Duodenal mucosa (tissue), 2 donors: ENCODE results near the gene KCNIP1.

Experiments used
- H3K27ac ChIP-seq: one replicate; pipeline ENCODE4 v1.7.0; 2013; ENCODE audit warnings: low read depth, low read length
- H3K27me3 ChIP-seq, 2 donors: one replicate each; pipeline ENCODE4 v1.7.0; 2013; ENCODE audit warnings: low read length in 2 of 2, control low read depth in 1 of 2; ENCODE audit not compliant: insufficient read depth in 2 of 2, control insufficient read depth in 1 of 2
- H3K36me3 ChIP-seq, 2 donors: one replicate each; pipeline ENCODE4 v1.7.0; 2013; ENCODE audit warnings: low read length in 2 of 2, control low read depth in 1 of 2; ENCODE audit not compliant: insufficient read depth in 2 of 2, control insufficient read depth in 1 of 2
- H3K4me1 ChIP-seq, 2 donors: one replicate each; pipeline ENCODE4 v1.7.0; 2013; ENCODE audit warnings: low read length in 2 of 2, control low read depth in 1 of 2; ENCODE audit not compliant: insufficient read depth in 2 of 2, control insufficient read depth in 1 of 2
- H3K4me3 ChIP-seq, 2 donors: one replicate each; pipeline ENCODE4 v1.7.0; 2013; ENCODE audit warnings: low read length in 2 of 2, low read depth in 1 of 2
- H3K9ac ChIP-seq, 2 donors: one replicate each; pipeline ENCODE4 v1.7.0; 2013; ENCODE audit warnings: low read length in 2 of 2, low read depth in 1 of 2
- H3K9me3 ChIP-seq, 2 donors: one replicate each; pipeline ENCODE4 v1.7.0; 2013; ENCODE audit warnings: low read length in 2 of 2, control low read depth in 1 of 2; ENCODE audit not compliant: control insufficient read depth in 1 of 2

The KCNIP1 gene

GRCh38 chr5:170622933-170623332 lies 119.1 kb downstream of the KCNIP1 start:
- Histone ChIP-seq H3K27me3 (no peaks in the 10 kb centered on the region), H3K36me3 (no peaks in the 10 kb centered on the region), H3K27ac (no peak overlapping the region), H3K4me3 (no peak overlapping the region), H3K9me3 (no peaks in the 10 kb centered on the region), H3K9ac (no peak overlapping the region), H3K4me1 (no peaks in the 10 kb centered on the region)

GRCh38 chr5:170623576-170624181 lies 119.9 kb downstream of the KCNIP1 start:
- Histone ChIP-seq H3K27ac (no peak overlapping the region), H3K9me3 (no peaks in the 10 kb centered on the region), H3K36me3 (no peaks in the 10 kb centered on the region), H3K9ac (no peak overlapping the region), H3K27me3 (no peaks in the 10 kb centered on the region), H3K4me3 (no peak overlapping the region), H3K4me1 (no peaks in the 10 kb centered on the region)

DNA sequence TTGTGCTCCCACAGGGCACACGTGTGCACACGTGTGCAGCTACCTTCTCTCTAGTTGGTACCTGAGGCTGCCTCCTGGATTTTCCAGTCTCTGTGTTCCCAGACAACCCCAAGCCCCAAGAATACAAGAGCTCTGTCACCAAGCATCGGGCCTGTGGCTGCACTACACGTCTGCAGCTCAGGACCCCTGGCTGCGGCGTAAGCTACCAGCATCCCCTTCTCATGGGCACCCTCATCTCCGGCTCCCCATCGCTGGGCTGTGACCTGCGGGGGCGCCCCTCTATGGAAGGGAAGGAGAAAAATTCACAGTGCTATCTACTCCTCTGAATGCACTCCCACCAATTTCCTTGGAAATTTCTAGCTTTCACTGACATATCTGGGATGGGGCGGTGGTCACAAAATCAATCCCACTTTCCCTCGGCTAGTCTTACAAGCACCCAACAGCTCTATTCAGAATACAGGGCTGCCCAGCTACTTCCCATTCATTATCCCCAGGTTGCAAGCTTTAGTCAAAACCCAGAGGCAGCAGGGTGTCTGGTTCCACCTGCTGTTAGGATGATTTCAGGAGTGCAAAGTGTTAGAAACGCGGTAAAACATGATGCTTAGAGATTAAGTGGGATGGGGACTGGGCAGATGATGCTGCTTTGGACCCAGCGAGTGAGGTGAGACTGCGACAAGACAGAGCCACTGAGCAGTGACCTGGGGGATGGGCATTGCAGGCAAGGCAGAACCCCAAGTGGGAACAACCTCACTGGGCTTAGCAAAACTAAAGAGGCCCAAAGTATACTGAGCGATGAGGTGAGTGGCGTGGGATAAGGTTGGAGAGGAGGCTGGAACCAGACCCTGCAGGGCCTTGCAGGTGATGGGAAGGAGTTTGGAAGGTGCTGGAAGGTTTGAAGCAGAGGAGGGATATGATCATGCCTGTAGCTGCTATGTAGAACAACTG lies 121.7 kb downstream of the KCNIP1 start:
- no peaks in the 10 kb centered on the region for H3K27me3 ChIP-seq
- no peak overlapping the region for H3K27ac ChIP-seq
- no peaks in the 10 kb centered on the region for H3K9me3 ChIP-seq
- no peaks in the 10 kb centered on the region for H3K4me1 ChIP-seq
- no peak overlapping the region for H3K4me3 ChIP-seq
- no peaks in the 10 kb centered on the region for H3K36me3 ChIP-seq
- no peak overlapping the region for H3K9ac ChIP-seq

- no peaks in the 10 kb centered on the region for H3K27me3 ChIP-seq
- peaks cover 0 to 6% of the 10 kb centered on the region in 2 donors for H3K4me1 ChIP-seq
- no peaks in the 10 kb centered on the region for H3K9me3 ChIP-seq
- no peak overlapping the region for H3K9ac ChIP-seq
- H3K27ac ChIP-seq = no peak overlapping the region
- no peak overlapping the region for H3K4me3 ChIP-seq
- no peaks in the 10 kb centered on the region for H3K36me3 ChIP-seq
These were observed 122.8 kb downstream of the KCNIP1 start for GRCh38 chr5:170626507-170627150.

GRCh38 chr5:170627271-170627670 lies 123.5 kb downstream of the KCNIP1 start:
- Histone ChIP-seq H3K9ac (no peak overlapping the region), H3K9me3 (no peaks in the 10 kb centered on the region), H3K4me1 (peaks cover 0 to 7% of the 10 kb centered on the region in 2 donors), H3K27me3 (no peaks in the 10 kb centered on the region), H3K4me3 (no peak overlapping the region), H3K27ac (no peak overlapping the region), H3K36me3 (no peaks in the 10 kb centered on the region)

DNA sequence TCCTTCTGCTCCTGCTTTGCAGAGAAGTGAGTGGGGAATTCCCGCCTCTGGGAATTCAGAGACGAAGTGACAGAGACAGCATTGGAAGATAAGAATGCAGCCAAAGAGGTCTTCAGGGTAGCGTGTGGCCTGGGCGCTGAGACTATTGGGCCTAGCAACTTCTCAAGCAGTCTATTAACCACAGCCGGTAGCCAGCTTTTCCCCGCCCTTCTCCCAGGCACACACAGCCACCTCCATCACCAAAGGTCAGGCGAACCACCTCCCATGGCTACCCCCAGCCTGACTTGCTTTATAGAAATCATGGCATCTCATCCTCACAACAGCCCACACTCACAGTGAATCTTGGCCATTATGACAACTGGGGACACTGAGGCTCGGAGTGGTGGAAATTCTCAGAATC lies 124.2 kb downstream of the KCNIP1 start:
- no peak overlapping the region for H3K9ac ChIP-seq
- no peaks in the 10 kb centered on the region for H3K27me3 ChIP-seq
- no peaks in the 10 kb centered on the region for H3K36me3 ChIP-seq
- H3K4me3 ChIP-seq = no peak overlapping the region
- H3K27ac ChIP-seq = no peak overlapping the region
- H3K9me3 ChIP-seq = no peaks in the 10 kb centered on the region
- peaks cover 0 to 15% of the 10 kb centered on the region in 2 donors for H3K4me1 ChIP-seq

DNA sequence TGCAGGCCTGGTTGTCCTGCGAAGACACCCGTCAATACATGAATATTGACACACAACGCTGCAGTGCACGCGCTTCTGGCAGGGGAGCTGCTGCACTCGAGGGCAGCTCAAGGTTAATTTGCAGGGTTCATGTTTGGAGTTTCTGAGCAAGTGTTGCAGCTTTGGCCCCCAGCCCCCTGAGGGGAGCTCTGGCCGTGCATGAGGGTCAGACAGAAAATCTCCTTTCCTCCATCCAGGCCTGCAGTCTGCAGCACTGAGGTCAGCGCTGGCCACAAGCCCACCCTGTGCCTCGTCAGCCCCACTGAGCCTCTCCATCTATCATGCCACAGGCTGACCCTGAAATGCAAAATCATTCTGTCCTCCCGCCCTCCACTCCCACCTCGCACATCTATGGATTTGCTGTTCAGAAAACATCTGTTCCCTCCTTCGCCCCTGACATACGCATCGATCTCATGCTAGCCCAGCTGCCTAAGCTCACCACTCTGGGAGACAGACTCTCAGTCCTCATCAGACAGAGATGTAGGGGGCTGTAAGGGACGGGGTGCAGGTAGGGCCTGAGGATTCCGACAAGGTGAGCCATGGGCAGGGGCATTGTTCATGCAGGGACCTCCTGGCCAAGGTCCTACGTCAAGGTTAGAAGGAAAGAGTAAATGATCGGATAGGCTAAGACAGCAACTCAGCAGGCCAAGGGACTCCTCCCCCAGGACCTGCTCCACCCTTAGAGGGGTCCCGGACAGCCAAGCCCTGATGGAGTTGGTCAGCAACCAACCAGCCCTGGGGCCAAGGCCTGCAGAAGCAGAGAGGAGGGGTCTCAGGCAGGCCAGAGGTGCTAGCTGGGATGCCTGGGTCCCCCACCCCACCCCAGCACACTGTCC lies 125.1 kb downstream of the KCNIP1 start:
- Histone ChIP-seq H3K9ac (no peak overlapping the region), H3K9me3 (no peaks in the 10 kb centered on the region)

GRCh38 chr5:170629566-170630175 lies 125.9 kb downstream of the KCNIP1 start:
- no peak overlapping the region for H3K9ac ChIP-seq
- no peak overlapping the region for H3K4me3 ChIP-seq
- H3K9me3 ChIP-seq = no peaks in the 10 kb centered on the region
- H3K4me1 ChIP-seq = peaks cover 6 to 26% of the 10 kb centered on the region in 2 donors
- no peak overlapping the region for H3K27ac ChIP-seq
- H3K27me3 ChIP-seq = no peaks in the 10 kb centered on the region
- no peaks in the 10 kb centered on the region for H3K36me3 ChIP-seq

More for the DNA sequence above, 125.1 kb downstream of the KCNIP1 start:
- Histone ChIP-seq H3K27ac (no peak overlapping the region), H3K27me3 (no peaks in the 10 kb centered on the region), H3K36me3 (no peaks in the 10 kb centered on the region), H3K4me3 (no peak overlapping the region), H3K4me1 (peaks cover 0 to 21% of the 10 kb centered on the region in 2 donors)

- Histone ChIP-seq H3K27me3 (no peaks in the 10 kb centered on the region), H3K9me3 (no peaks in the 10 kb centered on the region), H3K9ac (no peak overlapping the region), H3K27ac (no peak overlapping the region), H3K4me3 (no peak overlapping the region), H3K4me1 (peaks cover 6 to 26% of the 10 kb centered on the region in 2 donors), H3K36me3 (no peaks in the 10 kb centered on the region)
These were observed 126.4 kb downstream of the KCNIP1 start for GRCh38 chr5:170630226-170630625.
